HCT116 (cell line): ENCODE results near the gene TIMM21. TPM values are rescaled to one million over a fixed set of nuclear protein-coding genes. Genes with fewer than 3 reads are reported as not detected.

Source experiments
- ATAC-seq: fragments of 200-7000 bp; cut with Tn5 transposase; 2 replicates; pipeline ENCODE4 v1.9.1; 2020; ENCODE audit warnings: mild to moderate bottlenecking, moderate library complexity
- BruUV-seq: library from RNA; stranded (reverse); fragments of 400-500 nt; replicated peaks from 2 replicates; lab custom pipeline; 2021; lab: Mats Ljungman, UMichigan
- CTCF ChIA-PET: fragments of 300-600 bp; sonication (Branson Sonifier 250); formaldehyde crosslinking; loops from one replicate; lab custom pipeline; 2021; ENCODE audit warnings: antibody characterized with exemption; lab: Charles Lee
- POLR2A ChIA-PET: fragments of 300-600, 350-600 bp; sonication (Branson Sonifier 250); formaldehyde crosslinking; loops from one replicate; lab custom pipeline; 2021; ENCODE audit warnings: antibody characterized with exemption; lab: Charles Lee
- RAD21 ChIA-PET, 2 experiments: fragments of 300-600 bp; sonication (Branson Sonifier 250); formaldehyde crosslinking; loops; one replicate each; lab custom pipeline; 2023; ENCODE audit warnings: low total read pairs in 2 of 2; ENCODE audit not compliant: uncharacterized antibody in 2 of 2, unreplicated experiment in 2 of 2, low non-redundant PET in 1 of 2; lab: Charles Lee
- DNase-seq: peaks from one replicate; pipeline ENCODE4 v3.0.0-alpha.2; 2010; ENCODE audit warnings: low read depth, low spot score
- H2AFZ ChIP-seq: fragments of 200-600 bp; shearing (Covaris generic), sonication (generic); 2 replicates; pipeline ENCODE4 v1.6.1; 2017; ENCODE audit warnings: low read depth, mixed run types, mixed read lengths, antibody characterized with exemption, low read length; ENCODE audit not compliant: poor library complexity, severe bottlenecking
- H3K27ac ChIP-seq: 2 replicates; pipeline ENCODE4 v1.5.1; 2012; ENCODE audit warnings: low read depth, low read length
- H3K27me3 ChIP-seq: fragments of 200-600 bp; sonication (generic); 2 replicates; pipeline ENCODE4 v1.6.1; 2016; ENCODE audit warnings: mixed run types, low read length, mixed read lengths; ENCODE audit not compliant: insufficient read depth
- H3K36me3 ChIP-seq, 2 experiments: fragments of 200-500 bp in 1 of 2; fragments of 200-600 bp in 1 of 2; sonication (Bioruptor generic) in 1 of 2; sonication (generic) in 1 of 2; 2 replicates each; pipeline versions ENCODE4 v1.5.1 to v1.6.1; 2014 to 2016; ENCODE audit warnings: low read length in 2 of 2, inconsistent platforms in 1 of 2, mixed read lengths in 1 of 2, mixed run types in 1 of 2; ENCODE audit not compliant: insufficient read depth in 2 of 2, control insufficient read depth in 1 of 2
- H3K4me1 ChIP-seq, 2 experiments: fragments of 200-600 bp in 1 of 2; sonication (generic) in 1 of 2; 2 replicates each; pipeline versions ENCODE4 v1.5.1 to v1.6.1; 2012 to 2017; ENCODE audit warnings: low read length in 2 of 2, inconsistent platforms in 1 of 2, mild to moderate bottlenecking in 1 of 2, mixed read lengths in 1 of 2, mixed run types in 1 of 2, moderate library complexity in 1 of 2; ENCODE audit not compliant: insufficient read depth in 2 of 2, control insufficient read depth in 1 of 2
- H3K4me2 ChIP-seq: fragments of 200-600 bp; sonication (generic); 2 replicates; pipeline ENCODE4 v1.6.1; 2017; ENCODE audit warnings: mixed run types, low read length, mixed read lengths
- H3K4me3 ChIP-seq, 2 experiments: fragments of 200-600 bp in 1 of 2; sonication (generic) in 1 of 2; replicated peaks in 1 of 2; 2 replicates each; pipeline ENCODE4 v1.5.1; 2011 to 2016; ENCODE audit warnings: low read length in 2 of 2, control low read depth in 1 of 2, low read depth in 1 of 2, mild to moderate bottlenecking in 1 of 2, mixed read lengths in 1 of 2, mixed run types in 1 of 2
- H3K79me2 ChIP-seq: fragments of 200-600 bp; sonication (generic); 2 replicates; pipeline ENCODE4 v1.6.1; 2017; ENCODE audit warnings: mild to moderate bottlenecking, mixed run types, low read length, moderate library complexity, mixed read lengths; ENCODE audit not compliant: insufficient read depth
- H3K9ac ChIP-seq: fragments of 200-600 bp; sonication (generic); 2 replicates; pipeline ENCODE4 v1.6.1; 2016; ENCODE audit warnings: low read length, mixed read lengths
- H3K9me2 ChIP-seq: fragments of 200-600 bp; sonication (generic), shearing (Covaris generic); 2 replicates; pipeline ENCODE4 v1.6.1; 2017; ENCODE audit warnings: mixed run types, mild to moderate bottlenecking, moderate library complexity; ENCODE audit not compliant: insufficient read depth
- H3K9me3 ChIP-seq, 2 experiments: fragments of 200-500 bp in 1 of 2; fragments of 200-600 bp in 1 of 2; sonication (Bioruptor generic) in 1 of 2; sonication (generic) in 1 of 2; 2 replicates each; pipeline ENCODE4 v1.6.1; 2014 to 2017; ENCODE audit warnings: low read length in 2 of 2, mixed read lengths in 2 of 2, inconsistent platforms in 1 of 2, low read depth in 1 of 2, mild to moderate bottlenecking in 1 of 2, mixed run types in 1 of 2, moderate library complexity in 1 of 2; ENCODE audit not compliant: control insufficient read depth in 1 of 2, insufficient read depth in 1 of 2
- H4K20me1 ChIP-seq: fragments of 200-600 bp; sonication (generic), shearing (Covaris generic); 2 replicates; pipeline ENCODE4 v1.6.1; 2017; ENCODE audit warnings: mixed run types, mild to moderate bottlenecking, moderate library complexity; ENCODE audit not compliant: insufficient read depth
- CBX3 ChIP-seq: IDR thresholded peaks from 2 replicates; pipeline ENCODE4 v1.6.1; 2012; ENCODE audit warnings: low read depth
- CTCF ChIP-seq, 3 experiments: fragments of 200-600 bp in 1 of 3; sonication (generic) in 1 of 3; IDR thresholded peaks in 2 of 3; conservative IDR thresholded peaks in 1 of 3; 2 replicates each; pipeline ENCODE4 v1.5.1; 2012 to 2017; ENCODE audit warnings: low read depth in 2 of 3, low read length in 2 of 3, antibody characterized with exemption in 1 of 3, borderline replicate concordance in 1 of 3, control low read depth in 1 of 3, mild to moderate bottlenecking in 1 of 3, mixed read lengths in 1 of 3, mixed run types in 1 of 3, moderate library complexity in 1 of 3; ENCODE audit not compliant: insufficient read depth in 1 of 3
- ELF1 ChIP-seq: IDR thresholded peaks from 2 replicates; pipeline ENCODE4 v1.6.1; 2012; ENCODE audit warnings: low read depth, borderline replicate concordance
- EZH2 ChIP-seq: fragments of 200-600 bp; sonication (generic); IDR thresholded peaks from 2 replicates; pipeline ENCODE4 v1.6.1; 2017; ENCODE audit warnings: antibody characterized with exemption, mixed run types
- EZH2phosphoT487 ChIP-seq: fragments of 200-600 bp; IDR thresholded peaks from 2 replicates; pipeline ENCODE4 v1.6.1; 2018; ENCODE audit warnings: antibody characterized with exemption, borderline replicate concordance
- FOSL1 ChIP-seq: IDR thresholded peaks from 2 replicates; pipeline ENCODE4 v1.6.1; 2012; ENCODE audit warnings: low read depth
- JUND ChIP-seq: IDR thresholded peaks from 2 replicates; pipeline ENCODE4 v1.6.1; 2012
- MAX ChIP-seq: IDR thresholded peaks from 2 replicates; pipeline ENCODE4 v1.6.1; 2012
- RAD21 ChIP-seq: IDR thresholded peaks from 2 replicates; pipeline ENCODE4 v1.6.1; 2012; ENCODE audit warnings: low read depth, mild to moderate bottlenecking
- REST ChIP-seq: IDR thresholded peaks from 2 replicates; pipeline ENCODE4 v1.6.1; 2012; ENCODE audit warnings: low read depth
- SIN3A ChIP-seq: IDR thresholded peaks from 2 replicates; pipeline ENCODE4 v1.6.1; 2012; ENCODE audit warnings: low read depth
- YY1 ChIP-seq: IDR thresholded peaks from 2 replicates; pipeline ENCODE4 v1.6.1; 2011; ENCODE audit warnings: low read length, low read depth, moderate library complexity, mild to moderate bottlenecking; ENCODE audit not compliant: insufficient replicate concordance; ENCODE audit errors: extremely low read depth
- ZBTB33 ChIP-seq: IDR thresholded peaks from 2 replicates; pipeline ENCODE4 v1.6.1; 2011; ENCODE audit warnings: mild to moderate bottlenecking, low read length, moderate library complexity; ENCODE audit not compliant: insufficient replicate concordance; ENCODE audit errors: extremely low read depth
- ZNF274 ChIP-seq: fragments of 200-500 bp; sonication (Bioruptor generic); IDR thresholded peaks from 2 replicates; pipeline ENCODE4 v1.6.1; 2014; ENCODE audit warnings: mild to moderate bottlenecking, low read depth, low read length, inconsistent platforms
- intact Hi-C: fragments of 100-400 bp; cut with micrococcal nuclease; formaldehyde crosslinking; loops from 2 replicates; pipeline ENCODE4 v1.10.0; 2022
- total RNA-seq: library from RNA; stranded (reverse); gene quantifications from one replicate; pipeline ENCODE4 v1.2.1, GENCODE V29; 2021; ENCODE audit not compliant: unreplicated experiment

Gene TIMM21
- total RNA-seq, 1 experiment from 2014 or later: 33.3 TPM

GRCh38 chr18:74184875-74185274 lies 36.6 kb downstream of the TIMM21 start:
- no peaks in the 10 kb centered on the region for H3K79me2 ChIP-seq
- no peaks in the 10 kb centered on the region for H3K36me3 ChIP-seq
- ChIA-PET CTCF (no interaction called here), RAD21 (no interaction called here), POLR2A (no interaction called here)
- no peak overlapping the region for H2AFZ ChIP-seq
- no TSS peak for BruUV-seq
- TF ChIP-seq MAX: no peak
- TF ChIP-seq RAD21: no peak
- TF ChIP-seq EZH2: no peak
- no peak for TF ChIP-seq YY1
- no peak for TF ChIP-seq EZH2phosphoT487
- no peak for TF ChIP-seq ZNF274
- no peak for TF ChIP-seq JUND
- TF ChIP-seq REST: no peak
- no peak for TF ChIP-seq ZBTB33
- TF ChIP-seq CTCF (IDR thresholded peaks at IDR 0.05 in 2 of 3, conservative IDR thresholded peaks at IDR 0.05 in 1 of 3; ENCODE audit: borderline replicate concordance in 1 of 3, insufficient read depth in 1 of 3, low read depth in 2 of 3, low read length in 2 of 3): no peak
- no peak for TF ChIP-seq FOSL1
- no peak for TF ChIP-seq SIN3A
- no peak for TF ChIP-seq CBX3
- TF ChIP-seq ELF1: no peak
- H3K4me3 ChIP-seq: no peak overlapping the region
- no peak overlapping the region for H3K27ac ChIP-seq
- H3K27me3 ChIP-seq: peaks cover 28% of the 10 kb centered on the region
- no peaks in the 10 kb centered on the region for H3K4me1 ChIP-seq
- no peaks in the 10 kb centered on the region for H3K9me2 ChIP-seq
- no peaks in the 10 kb centered on the region for H4K20me1 ChIP-seq
- no peaks in the 10 kb centered on the region for H3K9me3 ChIP-seq
- no peak overlapping the region for H3K4me2 ChIP-seq
- DNase-seq (no peak), ATAC-seq (no peak)
- intact Hi-C loops: no loop called here
- no peak overlapping the region for H3K9ac ChIP-seq
